GM19351 (cell line): ENCODE results near the gene AQP12B.

ENCODE experiments used
- ATAC-seq: cut with Tn5 transposase; IDR thresholded peaks from one replicate; pipeline ENCODE4 v1.9.1; 2021; ENCODE audit warnings: mild to moderate bottlenecking, moderate library complexity; ENCODE audit not compliant: unreplicated experiment

The AQP12B gene

DNA sequence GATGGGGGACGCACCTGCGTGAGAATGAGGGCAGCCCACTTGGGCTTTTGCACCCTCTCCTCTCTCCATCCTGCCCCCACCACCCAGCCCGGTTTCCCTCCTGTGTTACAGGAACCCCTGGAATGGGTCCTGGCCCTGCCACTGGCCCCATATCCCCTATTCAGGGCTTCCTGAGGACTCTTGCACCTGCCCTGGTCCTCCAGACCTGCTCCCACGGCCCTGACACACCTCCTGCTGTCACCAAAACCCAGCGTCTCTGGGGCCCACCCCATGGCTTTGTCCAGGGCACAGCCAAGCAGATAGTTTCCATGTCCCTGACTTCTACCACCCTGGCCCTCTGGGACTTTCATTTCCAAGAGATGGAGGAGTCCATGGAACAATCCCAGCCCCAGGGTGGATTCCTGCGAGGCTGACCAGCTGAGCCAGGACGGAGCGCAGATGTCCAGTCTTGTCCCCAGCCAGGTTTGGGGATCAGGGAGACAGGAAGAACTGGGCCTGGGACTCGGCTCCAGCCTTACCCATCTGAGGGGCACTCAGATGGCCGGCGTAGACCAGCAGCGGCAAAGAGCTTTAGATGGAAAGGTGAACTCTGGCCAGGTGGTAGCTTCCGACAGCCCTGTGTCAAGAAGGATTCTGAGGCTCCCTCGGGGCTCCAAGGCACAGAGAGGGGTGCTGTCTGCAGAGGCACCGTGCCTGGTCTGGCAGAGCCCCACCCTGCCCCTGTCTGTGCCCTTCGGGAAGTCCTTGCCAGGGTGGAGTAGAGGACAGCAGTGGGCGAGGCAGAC is 45.4 kb downstream of the AQP12B start:
- ATAC-seq, result no peak

DNA sequence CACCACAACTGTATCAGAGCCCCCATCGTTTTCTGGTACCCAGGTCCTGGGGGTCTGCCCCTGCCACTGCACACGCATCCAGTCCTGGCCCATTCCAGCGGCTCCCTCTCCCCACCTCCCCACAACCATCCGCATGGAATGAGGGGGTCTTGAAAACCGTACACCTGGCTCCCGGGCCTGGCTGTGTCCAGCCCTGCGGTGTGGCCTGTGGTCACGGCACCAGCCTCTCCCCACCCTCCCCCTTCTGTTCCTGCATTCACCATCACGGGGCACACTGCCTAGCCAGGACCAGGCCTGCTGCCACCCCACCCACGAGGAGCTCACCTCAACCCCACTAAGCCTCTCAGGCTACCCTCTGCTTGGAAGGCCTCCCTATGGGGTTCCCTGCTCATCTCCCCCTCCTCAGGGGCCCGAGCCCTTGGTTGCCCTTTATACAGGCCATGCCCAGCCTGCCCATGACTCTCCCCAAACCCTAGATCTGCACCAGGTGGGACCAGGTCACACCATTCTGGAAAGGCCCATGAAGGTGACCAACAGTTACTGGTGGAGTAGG is 46.0 kb downstream of the AQP12B start:
- no peak for ATAC-seq

DNA sequence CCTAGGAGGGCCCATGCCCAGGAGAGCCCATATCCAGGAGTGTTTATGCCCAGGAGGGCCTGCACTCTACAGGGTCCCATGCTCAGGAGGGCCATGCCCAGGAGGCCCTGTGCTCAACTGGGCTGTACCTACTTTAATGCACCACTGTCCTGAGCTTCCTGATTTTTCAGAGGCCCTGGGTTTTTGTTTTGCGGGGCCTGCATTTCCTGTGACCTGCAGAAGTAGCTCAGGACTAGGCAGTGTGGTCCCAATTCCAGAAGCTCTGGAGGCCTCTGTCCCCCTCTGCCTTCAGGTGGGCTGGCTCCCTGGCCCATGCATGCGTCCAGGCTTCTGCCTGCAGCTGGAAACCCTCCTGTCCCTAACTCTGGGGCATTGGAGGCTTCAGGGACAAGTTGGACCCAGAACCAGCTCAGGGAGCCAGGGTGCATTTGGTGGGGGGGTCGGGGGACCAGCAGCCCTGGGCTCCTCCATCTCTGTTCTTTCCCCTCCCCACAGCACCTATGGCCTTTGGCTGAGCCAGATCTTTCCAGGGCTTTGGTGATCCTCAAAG is 46.6 kb downstream of the AQP12B start:
- ATAC-seq, result no peak

DNA sequence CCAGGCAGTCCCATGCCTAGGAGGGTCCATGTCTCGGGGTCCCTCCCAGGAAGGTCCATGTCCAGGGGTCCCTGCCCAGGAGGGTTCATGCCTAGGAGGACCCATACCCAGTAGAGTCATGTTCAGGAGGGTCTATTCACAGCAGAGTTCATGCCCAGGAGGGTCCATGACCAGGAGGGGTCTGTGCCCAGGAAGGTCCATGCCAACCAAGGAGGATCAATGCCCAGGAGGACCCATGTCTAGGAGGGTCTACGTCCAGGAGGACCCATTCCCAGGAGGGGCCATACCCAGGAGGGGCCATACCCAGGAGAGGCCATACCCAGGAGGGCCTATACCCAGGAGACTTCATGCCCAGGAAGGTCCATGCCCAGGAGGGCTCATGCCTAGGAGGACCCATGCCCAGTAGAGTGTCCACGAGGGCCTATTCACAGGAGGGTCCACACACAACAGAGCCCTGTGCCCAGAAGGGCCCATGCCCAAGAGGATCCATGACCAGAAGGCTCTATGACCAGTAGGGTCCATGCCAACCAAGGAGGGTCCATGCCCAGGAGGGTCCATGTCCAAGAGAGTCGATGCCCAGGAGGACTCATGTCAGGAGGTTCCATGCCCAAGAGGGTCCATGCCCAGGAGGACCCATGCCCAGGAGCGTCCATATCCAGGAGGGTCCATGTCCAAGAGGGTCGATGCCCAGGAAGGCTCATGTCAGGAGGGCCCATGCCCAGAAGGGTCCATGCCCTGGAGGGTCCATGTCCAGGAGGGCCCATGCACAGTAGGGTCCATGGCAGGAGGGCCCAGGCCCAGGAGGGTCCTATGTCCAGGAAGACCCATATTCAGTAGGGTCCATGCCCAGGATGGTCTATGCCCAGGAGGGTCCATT is 47.3 kb downstream of the AQP12B start:
- no peak for ATAC-seq

- ATAC-seq, result no peak
Observed at GRCh38 chr2:240632306-240632721, 50.4 kb downstream of the AQP12B start.

DNA sequence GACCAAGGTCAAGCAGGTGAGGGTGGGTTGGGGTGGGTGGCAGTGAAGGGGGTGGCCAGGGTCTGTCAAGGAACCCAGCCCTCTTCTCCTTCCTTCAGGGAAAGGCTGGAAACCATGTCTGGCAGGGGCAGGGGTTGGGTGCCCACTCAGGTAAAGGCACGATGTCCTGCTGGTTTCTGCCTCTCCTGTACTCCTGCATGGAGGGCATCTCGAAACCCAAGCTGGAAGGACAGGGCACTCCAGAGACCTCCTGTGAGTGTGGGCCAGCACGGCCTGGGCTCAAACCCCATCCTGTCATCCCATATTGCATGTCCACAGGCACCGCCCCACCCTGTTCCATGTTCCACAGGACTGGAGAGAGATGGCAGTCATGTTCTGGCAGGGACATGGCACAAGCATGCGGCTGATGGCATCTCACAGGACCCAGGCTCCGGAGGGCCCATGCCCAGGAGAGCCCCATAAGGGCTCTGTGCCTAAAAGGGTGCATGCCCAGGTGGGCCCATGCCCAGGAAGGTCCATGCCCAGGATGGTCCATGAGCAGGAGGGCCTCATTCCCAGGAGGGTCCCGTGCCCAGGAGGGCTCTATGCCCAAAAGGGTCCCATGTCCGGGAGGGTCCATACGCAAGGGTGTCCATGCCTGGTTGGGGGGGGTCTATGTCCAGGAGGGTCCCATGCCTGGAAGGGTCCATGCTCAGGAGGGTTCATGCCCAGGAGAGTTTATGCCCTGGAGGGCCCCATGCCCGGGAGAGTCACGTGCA is 51.0 kb downstream of the AQP12B start:
- no peak for ATAC-seq

DNA sequence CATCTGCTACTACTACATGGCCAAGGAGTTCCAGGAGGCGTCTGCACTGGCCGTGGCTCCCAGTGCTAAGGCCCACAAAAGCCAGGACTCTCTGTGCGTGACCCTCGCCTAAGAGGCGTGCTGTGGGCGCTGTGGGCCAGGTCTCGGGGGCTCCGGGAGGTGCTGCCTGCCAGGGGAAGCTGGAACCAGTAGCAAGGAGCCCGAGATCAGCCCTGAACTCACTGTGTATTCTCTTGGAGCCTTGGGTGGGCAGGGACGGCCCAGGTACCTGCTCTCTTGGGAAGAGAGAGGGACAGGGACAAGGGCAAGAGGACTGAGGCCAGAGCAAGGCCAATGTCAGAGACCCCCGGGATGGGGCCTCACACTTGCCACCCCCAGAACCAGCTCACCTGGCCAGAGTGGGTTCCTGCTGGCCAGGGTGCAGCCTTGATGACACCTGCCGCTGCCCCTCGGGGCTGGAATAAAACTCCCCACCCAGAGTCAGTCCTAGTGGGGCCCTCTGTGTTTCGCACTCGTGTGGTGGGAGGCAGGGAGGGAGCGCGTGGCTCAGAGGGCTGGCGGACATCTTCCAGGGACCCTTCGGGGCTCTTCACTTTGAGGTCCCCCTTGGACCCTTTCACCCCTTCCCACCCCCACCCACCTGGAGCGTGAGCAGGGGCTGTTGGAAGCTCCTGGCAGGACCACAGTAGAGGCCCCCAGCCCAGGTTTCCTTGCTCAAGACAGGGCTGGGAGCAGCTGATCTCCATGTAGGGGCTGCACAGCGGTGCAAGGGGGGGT is 51.7 kb downstream of the AQP12B start:
- no peak for ATAC-seq

DNA sequence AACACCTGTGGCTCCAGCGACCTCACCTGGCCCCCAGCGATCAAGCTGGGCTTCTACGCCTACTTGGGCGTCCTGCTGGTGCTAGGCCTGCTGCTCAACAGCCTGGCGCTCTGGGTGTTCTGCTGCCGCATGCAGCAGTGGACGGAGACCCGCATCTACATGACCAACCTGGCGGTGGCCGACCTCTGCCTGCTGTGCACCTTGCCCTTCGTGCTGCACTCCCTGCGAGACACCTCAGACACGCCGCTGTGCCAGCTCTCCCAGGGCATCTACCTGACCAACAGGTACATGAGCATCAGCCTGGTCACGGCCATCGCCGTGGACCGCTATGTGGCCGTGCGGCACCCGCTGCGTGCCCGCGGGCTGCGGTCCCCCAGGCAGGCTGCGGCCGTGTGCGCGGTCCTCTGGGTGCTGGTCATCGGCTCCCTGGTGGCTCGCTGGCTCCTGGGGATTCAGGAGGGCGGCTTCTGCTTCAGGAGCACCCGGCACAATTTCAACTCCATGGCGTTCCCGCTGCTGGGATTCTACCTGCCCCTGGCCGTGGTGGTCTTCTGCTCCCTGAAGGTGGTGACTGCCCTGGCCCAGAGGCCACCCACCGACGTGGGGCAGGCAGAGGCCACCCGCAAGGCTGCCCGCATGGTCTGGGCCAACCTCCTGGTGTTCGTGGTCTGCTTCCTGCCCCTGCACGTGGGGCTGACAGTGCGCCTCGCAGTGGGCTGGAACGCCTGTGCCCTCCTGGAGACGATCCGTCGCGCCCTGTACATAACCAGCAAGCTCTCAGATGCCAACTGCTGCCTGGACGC is 52.5 kb downstream of the AQP12B start:
- no peak for ATAC-seq

DNA sequence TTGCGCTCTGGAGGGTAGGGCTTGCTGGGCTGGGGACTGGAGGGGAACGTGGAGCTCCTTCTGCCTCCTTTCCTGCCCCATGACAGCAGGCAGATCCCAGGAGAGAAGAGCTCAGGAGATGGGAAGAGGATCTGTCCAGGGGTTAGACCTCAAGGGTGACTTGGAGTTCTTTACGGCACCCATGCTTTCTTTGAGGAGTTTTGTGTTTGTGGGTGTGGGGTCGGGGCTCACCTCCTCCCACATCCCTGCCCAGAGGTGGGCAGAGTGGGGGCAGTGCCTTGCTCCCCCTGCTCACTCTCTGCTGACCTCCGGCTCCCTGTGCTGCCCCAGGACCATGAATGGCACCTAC is 53.1 kb downstream of the AQP12B start:
- ATAC-seq, result no peak

DNA sequence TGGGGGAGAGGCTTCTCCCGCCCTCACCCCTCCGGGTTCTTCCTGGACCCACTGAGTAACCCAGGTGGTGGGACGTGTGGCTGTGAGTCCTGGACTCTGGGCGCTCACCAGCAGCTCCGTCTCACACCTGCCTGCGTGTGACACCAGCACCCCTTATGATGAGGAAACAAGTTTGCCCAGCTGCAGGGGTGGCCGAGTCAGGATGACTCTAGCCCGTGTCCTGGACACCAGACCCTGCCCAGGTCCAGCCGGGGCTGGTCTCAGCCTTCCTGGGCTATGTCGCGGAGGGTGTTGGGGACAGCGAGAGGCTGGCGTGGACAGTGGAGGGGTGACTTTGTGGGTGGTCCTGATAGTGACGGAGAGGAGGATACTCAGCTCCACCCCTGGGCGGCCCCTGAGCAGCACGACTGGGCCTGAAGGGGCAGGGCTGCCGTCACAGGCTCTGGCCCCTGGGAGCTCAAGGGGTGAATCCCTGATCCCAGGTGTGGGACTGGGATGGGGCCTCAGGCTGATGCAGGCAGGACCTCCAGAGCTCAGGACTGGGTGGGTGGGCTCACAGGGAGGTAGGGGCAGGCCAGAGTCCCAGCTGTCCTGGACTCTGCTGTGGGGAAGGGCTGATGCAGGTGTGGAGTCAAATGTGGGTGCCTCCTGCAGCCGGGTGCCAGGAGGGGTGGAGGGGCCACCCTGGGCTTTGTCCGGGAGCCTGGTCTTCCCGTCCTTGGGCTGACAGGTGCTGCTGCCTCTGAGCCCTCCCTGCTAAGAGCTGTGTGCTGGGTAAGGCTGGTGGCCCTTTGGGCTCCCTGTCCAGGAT is 53.7 kb downstream of the AQP12B start:
- no peak for ATAC-seq

DNA sequence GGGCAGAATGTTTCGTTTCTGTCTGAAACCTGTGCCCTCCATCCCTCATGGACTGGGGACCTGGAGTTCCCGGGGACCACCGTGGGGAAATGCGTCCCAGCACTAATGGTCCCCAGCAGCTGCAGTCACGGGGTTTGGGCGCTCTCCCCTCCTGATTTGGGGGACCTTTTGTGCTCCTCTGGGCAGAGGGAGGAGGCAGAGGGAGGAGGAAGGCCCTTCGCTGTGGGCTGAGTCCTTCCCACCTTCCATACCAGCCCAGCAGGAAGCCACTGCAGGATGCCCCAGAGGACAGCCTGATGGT is 54.2 kb downstream of the AQP12B start:
- ATAC-seq, result no peak

- no peak for ATAC-seq
Observed at GRCh38 chr2:240627736-240628506, 54.8 kb downstream of the AQP12B start.

DNA sequence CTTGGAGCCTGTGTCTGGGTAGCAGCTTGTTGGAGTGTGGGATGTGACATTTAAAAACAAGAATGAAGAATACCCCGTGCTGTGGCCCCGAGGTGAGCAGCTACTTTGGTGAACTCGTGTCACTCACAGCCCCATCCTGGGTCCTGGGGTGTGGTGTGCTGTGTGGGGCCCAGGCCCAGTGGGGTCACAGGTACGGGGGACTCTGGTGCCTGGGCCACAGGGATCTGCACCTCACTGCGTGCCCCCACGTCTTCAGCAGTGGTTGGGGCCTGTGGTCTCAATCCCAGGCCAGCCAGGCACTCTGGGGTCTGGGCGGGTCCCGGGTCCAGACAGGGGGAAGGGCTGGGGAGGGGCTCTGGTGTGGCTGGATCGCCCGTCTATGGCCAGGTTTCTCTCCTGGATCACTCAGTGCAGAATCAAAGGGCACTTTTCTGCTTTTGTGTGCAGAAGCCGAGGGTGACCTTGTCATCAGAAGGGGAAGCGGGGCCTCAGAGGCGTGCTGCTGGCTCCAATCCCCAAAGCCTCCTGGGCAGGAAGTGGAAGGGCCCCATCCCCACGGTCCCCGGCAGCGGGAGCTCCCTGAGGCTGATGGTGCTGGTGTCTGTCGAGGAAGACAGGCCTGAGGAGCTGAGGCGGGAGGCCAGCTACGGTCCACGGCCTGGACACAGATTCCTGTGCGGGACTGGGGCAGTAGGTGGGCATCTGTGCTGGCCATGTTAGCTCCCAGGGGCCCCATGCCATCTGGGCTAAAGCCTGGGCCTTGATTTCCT is 56.0 kb downstream of the AQP12B start:
- ATAC-seq, result no peak
